ENCODE data around the gene SLC5A3. TPM values are rescaled to one million over a fixed set of nuclear protein-coding genes. Genes with fewer than 3 reads are reported as not detected.

SLC5A3 gene
- total RNA-seq, 1 donor from 2014 or later = 23.3 TPM

DNA sequence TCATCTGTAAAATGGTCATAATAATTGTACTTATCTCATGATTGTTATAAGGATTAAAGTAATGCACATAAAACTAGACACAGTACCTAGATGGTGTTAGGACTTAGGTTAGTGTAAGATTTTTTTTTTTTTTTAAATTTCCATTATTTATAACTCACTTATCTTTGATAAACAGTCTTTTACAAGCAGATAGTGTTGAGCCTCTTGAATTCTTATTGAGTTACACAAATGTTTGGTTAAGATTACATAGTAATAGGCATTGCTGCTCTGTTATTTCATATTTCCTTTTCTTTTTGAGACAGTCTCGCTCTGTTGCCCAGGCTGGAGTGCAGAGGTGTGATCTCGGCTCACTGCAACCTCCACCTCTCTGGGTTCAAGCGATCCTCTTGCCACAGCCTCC is 15.4 kb downstream of the SLC5A3 start:
- Mint-ChIP-seq H3K4me1 (ENCODE audit: low read depth) (peaks cover 16% of the 10 kb centered on the region), H3K4me3 (ENCODE audit: low read depth) (no peak overlapping the region)

DNA sequence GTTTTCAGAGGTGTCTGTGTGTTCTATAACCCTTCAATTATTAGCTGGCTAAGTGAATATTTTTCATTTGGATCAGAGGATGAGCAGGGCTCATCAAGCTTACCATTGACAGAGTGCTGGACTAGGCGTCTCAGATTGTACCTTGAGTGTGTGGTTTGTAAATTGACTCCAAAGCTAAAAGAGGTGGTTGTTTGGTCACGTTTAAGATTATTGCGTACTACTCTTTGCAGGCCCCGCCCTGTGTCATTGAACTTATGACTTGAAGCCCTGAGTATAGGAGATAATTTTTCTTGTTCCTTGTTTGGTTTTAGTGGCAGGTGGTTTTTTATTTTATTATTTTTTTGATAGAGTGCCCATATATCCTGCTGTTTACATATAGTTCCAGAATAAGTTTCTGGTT is 17.7 kb downstream of the SLC5A3 start:
- DNase-seq (ENCODE audit: low spot score, unreplicated experiment) = no peak
- Mint-ChIP-seq H3K4me1 (ENCODE audit: low read depth) (peaks cover 13% of the 10 kb centered on the region), H3K27me3 (no peaks in the 10 kb centered on the region), H3K9me3 (ENCODE audit: low read depth) (no peaks in the 10 kb centered on the region), H3K27ac (no peak overlapping the region), H3K36me3 (ENCODE audit: insufficient read depth) (peaks cover 9% of the 10 kb centered on the region), H3K4me3 (ENCODE audit: low read depth) (no peak overlapping the region)
- TF ChIP-seq, protein P1, sequence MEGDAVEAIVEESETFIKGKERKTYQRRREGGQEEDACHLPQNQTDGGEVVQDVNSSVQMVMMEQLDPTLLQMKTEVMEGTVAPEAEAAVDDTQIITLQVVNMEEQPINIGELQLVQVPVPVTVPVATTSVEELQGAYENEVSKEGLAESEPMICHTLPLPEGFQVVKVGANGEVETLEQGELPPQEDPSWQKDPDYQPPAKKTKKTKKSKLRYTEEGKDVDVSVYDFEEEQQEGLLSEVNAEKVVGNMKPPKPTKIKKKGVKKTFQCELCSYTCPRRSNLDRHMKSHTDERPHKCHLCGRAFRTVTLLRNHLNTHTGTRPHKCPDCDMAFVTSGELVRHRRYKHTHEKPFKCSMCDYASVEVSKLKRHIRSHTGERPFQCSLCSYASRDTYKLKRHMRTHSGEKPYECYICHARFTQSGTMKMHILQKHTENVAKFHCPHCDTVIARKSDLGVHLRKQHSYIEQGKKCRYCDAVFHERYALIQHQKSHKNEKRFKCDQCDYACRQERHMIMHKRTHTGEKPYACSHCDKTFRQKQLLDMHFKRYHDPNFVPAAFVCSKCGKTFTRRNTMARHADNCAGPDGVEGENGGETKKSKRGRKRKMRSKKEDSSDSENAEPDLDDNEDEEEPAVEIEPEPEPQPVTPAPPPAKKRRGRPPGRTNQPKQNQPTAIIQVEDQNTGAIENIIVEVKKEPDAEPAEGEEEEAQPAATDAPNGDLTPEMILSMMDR (IDR thresholded peaks at IDR 0.05; ENCODE audit: unreplicated experiment) = no peak

More for the DNA sequence above, 15.4 kb downstream of the SLC5A3 start:
- TF ChIP-seq, protein P1 (IDR thresholded peaks at IDR 0.05; ENCODE audit: unreplicated experiment) = no peak
- H3K27ac Mint-ChIP-seq = no peak overlapping the region
- H3K36me3 Mint-ChIP-seq (ENCODE audit: insufficient read depth) = peaks cover 7% of the 10 kb centered on the region
- H3K9me3 Mint-ChIP-seq (ENCODE audit: low read depth) = no peaks in the 10 kb centered on the region
- no peak for DNase-seq (ENCODE audit: low spot score, unreplicated experiment)
- H3K27me3 Mint-ChIP-seq = no peaks in the 10 kb centered on the region

DNA sequence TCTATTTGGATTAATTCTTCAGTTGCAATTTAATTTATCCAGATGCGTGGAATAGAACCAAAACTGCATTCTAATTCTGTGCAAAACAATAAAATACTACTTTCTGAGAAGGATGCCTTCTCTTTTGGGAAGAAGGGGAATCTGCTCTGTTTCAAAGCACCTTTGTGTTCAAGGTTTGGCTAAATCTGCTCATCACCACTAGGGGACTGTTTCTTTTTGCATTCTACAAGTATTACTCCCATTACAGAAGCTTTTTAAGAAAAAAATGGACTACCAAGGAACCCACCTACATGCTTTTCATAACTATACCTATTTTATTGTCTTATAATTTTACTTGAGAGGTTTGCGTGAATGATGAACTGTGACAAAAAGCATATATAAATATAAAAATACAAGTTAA is 18.2 kb downstream of the SLC5A3 start:
- H3K4me3 Mint-ChIP-seq (ENCODE audit: low read depth) = no peak overlapping the region
- no peak overlapping the region for H3K27ac Mint-ChIP-seq
- no peaks in the 10 kb centered on the region for H3K9me3 Mint-ChIP-seq (ENCODE audit: low read depth)
- peaks cover 8% of the 10 kb centered on the region for H3K36me3 Mint-ChIP-seq (ENCODE audit: insufficient read depth)
- TF ChIP-seq, protein P1 (IDR thresholded peaks at IDR 0.05; ENCODE audit: unreplicated experiment) = peak; percentile 53
- DNase-seq (ENCODE audit: low spot score, unreplicated experiment) = no peak
- H3K4me1 Mint-ChIP-seq (ENCODE audit: low read depth) = peaks cover 12% of the 10 kb centered on the region
- no peaks in the 10 kb centered on the region for H3K27me3 Mint-ChIP-seq

DNA sequence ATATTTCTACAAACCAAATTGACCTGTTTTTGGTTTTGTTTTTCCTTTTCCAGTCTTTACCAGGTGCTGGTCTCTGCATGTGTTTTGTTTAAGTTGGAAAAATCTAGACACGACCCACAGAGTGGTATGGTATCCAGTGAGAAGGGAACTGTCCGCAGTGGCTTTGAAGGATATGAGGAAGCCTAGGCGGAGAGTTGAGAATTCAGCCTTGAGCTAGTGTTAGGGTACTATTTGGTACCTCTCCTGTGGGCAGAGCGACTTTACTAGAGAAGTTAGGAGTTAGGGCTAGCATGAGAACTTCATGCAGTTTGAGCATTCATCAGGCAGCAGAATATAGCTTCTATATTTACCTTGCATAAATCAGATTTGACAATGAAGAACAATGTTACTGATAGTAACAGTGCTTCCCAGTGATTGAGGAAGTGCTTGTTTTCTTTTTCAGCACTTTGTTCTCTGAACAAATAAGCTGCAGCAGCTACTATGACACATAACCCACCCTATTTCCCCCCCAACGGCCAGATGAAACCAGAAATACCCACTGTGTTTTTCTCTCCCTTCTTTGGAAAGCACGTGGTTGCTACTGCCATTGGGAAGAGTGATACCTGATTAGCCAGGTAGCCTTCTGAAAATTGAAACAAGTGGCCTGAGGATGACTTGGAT is 19.0 kb downstream of the SLC5A3 start:
- H3K36me3 Mint-ChIP-seq (ENCODE audit: insufficient read depth) = peaks cover 12% of the 10 kb centered on the region
- no peaks in the 10 kb centered on the region for H3K9me3 Mint-ChIP-seq (ENCODE audit: low read depth)
- peaks cover 12% of the 10 kb centered on the region for H3K4me1 Mint-ChIP-seq (ENCODE audit: low read depth)
- no peaks in the 10 kb centered on the region for H3K27me3 Mint-ChIP-seq
- H3K4me3 Mint-ChIP-seq (ENCODE audit: low read depth) = no peak overlapping the region
- H3K27ac Mint-ChIP-seq = peak overlapping the region; percentile 76
- DNase-seq (ENCODE audit: low spot score, unreplicated experiment) = no peak
- TF ChIP-seq, protein P1 (IDR thresholded peaks at IDR 0.05; ENCODE audit: unreplicated experiment) = no peak

DNA sequence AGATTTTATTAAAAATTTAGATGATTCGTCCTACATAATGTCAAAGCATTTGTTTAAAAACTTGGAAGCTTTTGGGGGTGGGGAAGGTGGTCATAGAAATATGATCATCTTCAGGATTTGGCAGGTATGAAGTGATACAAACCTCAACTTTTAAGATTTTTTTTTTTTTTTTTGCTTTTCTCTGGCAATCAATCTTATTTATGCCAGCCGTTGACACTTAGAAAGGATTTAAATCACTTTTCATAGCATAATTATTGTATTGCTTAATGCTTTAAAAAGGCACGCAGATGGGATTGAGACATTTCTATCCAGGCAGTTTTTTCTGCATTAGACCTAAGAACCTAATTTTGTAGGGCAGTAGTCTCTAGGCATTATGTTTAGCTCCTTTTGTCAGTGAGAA is 19.7 kb downstream of the SLC5A3 start:
- no peak for DNase-seq (ENCODE audit: low spot score, unreplicated experiment)
- peaks cover 13% of the 10 kb centered on the region for H3K36me3 Mint-ChIP-seq (ENCODE audit: insufficient read depth)
- H3K27me3 Mint-ChIP-seq = no peaks in the 10 kb centered on the region
- H3K4me3 Mint-ChIP-seq (ENCODE audit: low read depth) = no peak overlapping the region
- H3K4me1 Mint-ChIP-seq (ENCODE audit: low read depth) = peaks cover 12% of the 10 kb centered on the region
- H3K27ac Mint-ChIP-seq = no peak overlapping the region
- TF ChIP-seq, protein P1 (IDR thresholded peaks at IDR 0.05; ENCODE audit: unreplicated experiment) = no peak
- no peaks in the 10 kb centered on the region for H3K9me3 Mint-ChIP-seq (ENCODE audit: low read depth)
